ENCODE measurements around the gene IL6ST. TPM values are rescaled to one million over a fixed set of nuclear protein-coding genes. Genes with fewer than 3 reads are reported as not detected.

IL6ST gene
- total and polyA plus RNA-seq, 10 donors, result 20.4 to 504 (median 266) TPM

GRCh38 chr5:56012281-56012963 is 17.7 kb upstream of the IL6ST start:
- no peaks in the 10 kb centered on the region for H3K27me3 ChIP-seq (replicated peaks in 1 of 7)
- no peak for TF ChIP-seq POLR2AphosphoS5 (IDR thresholded peaks at IDR 0.05)
- no peak for TF ChIP-seq POLR2A (IDR thresholded peaks at IDR 0.05)
- TF ChIP-seq CTCF (IDR thresholded peaks at IDR 0.05 in 8 of 11, conservative IDR thresholded peaks at IDR 0.05 in 3 of 11), result no peak
- H3K9me3 ChIP-seq, result peaks cover 0 to 4% (median 0%) of the 10 kb centered on the region in 8 donors
- WGBS, 5 donors, result 60 to 72% (median 65%) methylated on average over 5 of the region's 5 CpGs
- no peaks in the 10 kb centered on the region for H3K36me3 ChIP-seq
- no peak overlapping the region for H3K4me3 ChIP-seq
- H3K27ac ChIP-seq, result peak overlapping the region in 7 of 8 donors; percentile 6 to 70 (median 53)
- intact Hi-C loops (cut with DNase I; ENCODE audit: low total_unique reads), result no loop called here
- no peak for DNase-seq
- H3K4me1 ChIP-seq, result peaks cover 0 to 24% (median 17%) of the 10 kb centered on the region in 6 donors

- intact Hi-C loops (cut with DNase I; ENCODE audit: low total_unique reads), result no loop called here
- H3K27ac ChIP-seq, result peak overlapping the region; percentile 6 to 70 (median 48)
- 63 to 79% (median 66%) methylated on average over 3 of the region's 3 CpGs for WGBS, 5 donors
- peaks cover 0 to 24% (median 17%) of the 10 kb centered on the region in 6 donors for H3K4me1 ChIP-seq
- H3K27me3 ChIP-seq (replicated peaks in 1 of 7), result no peaks in the 10 kb centered on the region
- no peak for TF ChIP-seq POLR2AphosphoS5 (IDR thresholded peaks at IDR 0.05)
- no peak for TF ChIP-seq CTCF (IDR thresholded peaks at IDR 0.05 in 8 of 11, conservative IDR thresholded peaks at IDR 0.05 in 3 of 11)
- TF ChIP-seq POLR2A (IDR thresholded peaks at IDR 0.05), result no peak
- no peaks in the 10 kb centered on the region for H3K36me3 ChIP-seq
- H3K4me3 ChIP-seq, result no peak overlapping the region
- DNase-seq, result no peak
- peaks cover 0 to 4% (median 0%) of the 10 kb centered on the region in 8 donors for H3K9me3 ChIP-seq
Observed at GRCh38 chr5:56011835-56012234, 17.1 kb upstream of the IL6ST start.

GRCh38 chr5:56010431-56010830 is 15.7 kb upstream of the IL6ST start:
- WGBS, 5 donors, result 95 to 99% (median 96%) methylated on average over 3 of the region's 3 CpGs
- H3K27me3 ChIP-seq (replicated peaks in 1 of 7), result no peaks in the 10 kb centered on the region
- H3K9me3 ChIP-seq, result no peaks in the 10 kb centered on the region
- H3K4me1 ChIP-seq, result peaks cover 0 to 34% (median 17%) of the 10 kb centered on the region in 6 donors
- H3K27ac ChIP-seq, result no peak overlapping the region
- no peak for DNase-seq
- no peaks in the 10 kb centered on the region for H3K36me3 ChIP-seq
- H3K4me3 ChIP-seq, result no peak overlapping the region
- TF ChIP-seq POLR2A (IDR thresholded peaks at IDR 0.05) (no peak), POLR2AphosphoS5 (IDR thresholded peaks at IDR 0.05) (no peak), CTCF (IDR thresholded peaks at IDR 0.05 in 8 of 11, conservative IDR thresholded peaks at IDR 0.05 in 3 of 11) (no peak)
- intact Hi-C loops (cut with DNase I; ENCODE audit: low total_unique reads), result no loop called here

GRCh38 chr5:56006600-56006999 is 11.8 kb upstream of the IL6ST start:
- no peak for TF ChIP-seq POLR2A (IDR thresholded peaks at IDR 0.05)
- no peak for TF ChIP-seq CTCF (IDR thresholded peaks at IDR 0.05 in 8 of 11, conservative IDR thresholded peaks at IDR 0.05 in 3 of 11)
- no peak for TF ChIP-seq POLR2AphosphoS5 (IDR thresholded peaks at IDR 0.05)
- peaks cover 0 to 12% (median 8%) of the 10 kb centered on the region in 8 donors for H3K9me3 ChIP-seq
- no peak for DNase-seq
- no peak overlapping the region for H3K4me3 ChIP-seq
- no peaks in the 10 kb centered on the region for H3K27me3 ChIP-seq (replicated peaks in 1 of 7)
- intact Hi-C loops (cut with DNase I; ENCODE audit: low total_unique reads), result no loop called here
- peaks cover 0 to 21% (median 5%) of the 10 kb centered on the region in 6 donors for H3K4me1 ChIP-seq
- no peak overlapping the region for H3K27ac ChIP-seq
- no peaks in the 10 kb centered on the region for H3K36me3 ChIP-seq
